GM23248 (cell line): Measurements from ENCODE around the gene SH3RF1. TPM values are rescaled to one million over a fixed set of nuclear protein-coding genes. Genes with fewer than 3 reads are reported as not detected.

Experiments used
- DNase-seq: peaks from one replicate; pipeline ENCODE4 v3.0.0-alpha.2; 2015
- H2AFZ ChIP-seq: fragments of 200-600 bp; sonication (generic); 2 replicates; pipeline ENCODE4 v1.6.1; 2016; ENCODE audit warnings: antibody characterized with exemption
- H3F3A ChIP-seq: fragments of 200-600 bp; sonication (generic); 2 replicates; pipeline ENCODE4 v1.6.1; 2016; ENCODE audit warnings: mild to moderate bottlenecking, antibody characterized with exemption, mixed run types; ENCODE audit not compliant: insufficient read depth
- H3K27ac ChIP-seq: fragments of 200-600 bp; sonication (generic); 2 replicates; pipeline ENCODE4 v1.5.1; 2016; ENCODE audit warnings: mild to moderate bottlenecking
- H3K27me3 ChIP-seq: fragments of 200-600 bp; sonication (generic); replicated peaks from 2 replicates; pipeline ENCODE4 v1.6.1; 2016; ENCODE audit warnings: mild to moderate bottlenecking; ENCODE audit not compliant: insufficient read depth
- H3K36me3 ChIP-seq: fragments of 200-600 bp; sonication (generic); 2 replicates; pipeline ENCODE4 v1.6.1; 2016; ENCODE audit warnings: low read depth, mild to moderate bottlenecking
- H3K4me1 ChIP-seq: fragments of 200-600 bp; sonication (generic); 2 replicates; pipeline ENCODE4 v1.6.1; 2016; ENCODE audit warnings: mild to moderate bottlenecking; ENCODE audit not compliant: insufficient read depth
- H3K4me2 ChIP-seq: fragments of 200-600 bp; sonication (generic); one replicate; pipeline ENCODE4 v1.6.1; 2016; ENCODE audit warnings: mild to moderate bottlenecking; ENCODE audit not compliant: unreplicated experiment
- H3K4me3 ChIP-seq: fragments of 200-600 bp; sonication (generic); 2 replicates; pipeline ENCODE4 v1.5.1; 2016; ENCODE audit warnings: mild to moderate bottlenecking
- H3K79me2 ChIP-seq: fragments of 200-600 bp; sonication (generic); 2 replicates; pipeline ENCODE4 v1.6.1; 2016; ENCODE audit warnings: mild to moderate bottlenecking; ENCODE audit not compliant: insufficient read depth
- H3K9ac ChIP-seq: fragments of 200-600 bp; sonication (generic); 2 replicates; pipeline ENCODE4 v1.6.1; 2016; ENCODE audit warnings: mild to moderate bottlenecking
- H3K9me2 ChIP-seq: fragments of 200-600 bp; sonication (generic); 2 replicates; pipeline ENCODE4 v1.6.1; 2016; ENCODE audit warnings: mixed run types, mild to moderate bottlenecking, moderate library complexity; ENCODE audit not compliant: insufficient read depth
- H3K9me3 ChIP-seq: fragments of 200-600 bp; sonication (generic); one replicate; pipeline ENCODE4 v1.6.1; 2017; ENCODE audit warnings: low read depth
- H4K20me1 ChIP-seq: fragments of 200-600 bp; sonication (generic); 2 replicates; pipeline ENCODE4 v1.6.0; 2016; ENCODE audit not compliant: insufficient read depth
- EZH2 ChIP-seq: fragments of 200-600 bp; sonication (generic); IDR thresholded peaks from 2 replicates; pipeline ENCODE4 v1.6.1; 2018; ENCODE audit warnings: antibody characterized with exemption, mild to moderate bottlenecking; ENCODE audit not compliant: insufficient read depth, poor library complexity, severe bottlenecking
- EZH2phosphoT487 ChIP-seq: fragments of 200-600 bp; sonication (generic); IDR thresholded peaks from 2 replicates; pipeline ENCODE4 v1.6.1; 2018; ENCODE audit warnings: antibody characterized with exemption, moderate library complexity, mild to moderate bottlenecking, low read depth; ENCODE audit not compliant: insufficient read depth
- WGBS, 2 experiments: methylation state at CpG; one replicate each; pipeline ENCODE4 v1.1.6; 2015 to 2017; ENCODE audit warnings: low lambda C conversion rate in 2 of 2, low coverage in 1 of 2; ENCODE audit errors: missing lambda C conversion rate in 2 of 2; 5-methylcytosine and 5-hydroxymethylcytosine counted together
- in situ Hi-C: fragments of 300-500 bp; cut with MboI; formaldehyde crosslinking; loops from 2 replicates; pipeline ENCODE4 v1.15.0; 2020
- polyA plus RNA-seq: library from polyadenylated mRNA; unstranded; fragments of >200 nt; fragmentation: Nextera tagmentation; extraction: Ambion mirVana; gene quantifications from 2 replicates; pipeline ENCODE4 v1.2.1, GENCODE V29; 2016
- total RNA-seq: library from RNA; depleted of rRNA; stranded (reverse); fragments of >200 nt; shearing (Covaris generic); gene quantifications from 2 replicates; pipeline ENCODE4 v1.2.3, GENCODE V29; 2014

The SH3RF1 gene
- total and polyA plus RNA-seq, 2 experiments from 2014 or later: 28.3 to 55.5 TPM

DNA sequence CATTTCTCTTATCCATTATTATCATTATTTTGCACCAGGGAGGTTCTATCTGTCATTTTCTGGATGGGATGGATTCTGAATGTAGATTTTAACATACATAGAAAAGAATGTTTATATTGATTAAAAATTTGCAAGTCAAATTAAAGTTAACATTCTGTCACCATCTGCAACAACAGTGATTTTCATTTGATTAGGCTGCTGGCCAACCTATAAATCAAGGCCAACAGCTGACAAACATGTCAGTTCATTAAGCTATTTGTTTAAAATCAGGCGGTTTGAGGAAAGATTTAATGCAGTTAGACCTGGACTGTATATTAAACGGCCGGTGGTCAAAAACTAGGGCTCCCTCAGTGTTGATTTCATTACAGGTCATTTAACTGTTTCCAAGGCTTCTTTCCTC is 151.2 kb downstream of the SH3RF1 start:
- Histone ChIP-seq H3K27me3 (no peaks in the 10 kb centered on the region), H3K4me3 (no peak overlapping the region), H4K20me1 (no peaks in the 10 kb centered on the region), H2AFZ (no peak overlapping the region), H3K9me2 (no peaks in the 10 kb centered on the region), H3K79me2 (peaks cover 51% of the 10 kb centered on the region), H3K9ac (no peak overlapping the region), H3K36me3 (peaks cover 72% of the 10 kb centered on the region), H3F3A (peaks cover 59% of the 10 kb centered on the region), H3K4me2 (no peak overlapping the region), H3K27ac (no peak overlapping the region), H3K9me3 (no peaks in the 10 kb centered on the region), H3K4me1 (peaks cover 34% of the 10 kb centered on the region)
- TF ChIP-seq EZH2phosphoT487: no peak
- no peak for TF ChIP-seq EZH2
- DNase-seq: no peak
- WGBS, 2 experiments: 85 to 88% methylated on average over 3 of the region's 3 CpGs
- in situ Hi-C loops: no loop called here

DNA sequence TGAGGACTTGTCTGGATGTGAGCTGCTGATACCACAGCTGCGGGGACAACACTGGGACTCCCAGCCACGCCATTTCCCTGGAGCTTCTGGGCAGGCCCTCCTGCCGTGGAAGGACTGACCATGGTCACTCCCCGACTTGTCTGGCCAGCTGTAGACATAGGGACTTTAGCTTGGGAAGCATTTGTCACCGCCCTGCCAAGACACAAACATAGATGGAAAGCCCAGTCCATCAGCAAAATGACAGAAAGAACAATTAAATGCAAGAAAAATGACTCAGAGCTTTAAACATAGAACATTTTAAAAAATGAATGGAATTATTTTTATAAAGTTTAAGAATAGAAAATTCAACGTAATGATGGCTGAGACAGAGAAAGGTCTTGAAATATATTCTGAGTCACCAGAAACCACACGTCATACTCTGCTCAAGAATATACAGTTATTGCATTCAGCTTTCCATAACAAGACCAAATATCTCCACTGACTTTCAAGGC is 153.1 kb downstream of the SH3RF1 start:
- H2AFZ ChIP-seq: no peak overlapping the region
- no peak for TF ChIP-seq EZH2
- no peak for TF ChIP-seq EZH2phosphoT487
- H3K9me3 ChIP-seq: no peaks in the 10 kb centered on the region
- no peaks in the 10 kb centered on the region for H4K20me1 ChIP-seq
- H3K4me2 ChIP-seq: peak overlapping the region; percentile 24
- peaks cover 77% of the 10 kb centered on the region for H3K36me3 ChIP-seq
- H3K4me1 ChIP-seq: peaks cover 34% of the 10 kb centered on the region
- H3F3A ChIP-seq: peaks cover 68% of the 10 kb centered on the region
- 71% methylated on average over 7 of the region's 7 CpGs for WGBS, 2 experiments
- H3K27ac ChIP-seq: peak overlapping the region; percentile 92
- no peak overlapping the region for H3K4me3 ChIP-seq
- in situ Hi-C loops: no loop called here
- DNase-seq: peak; percentile 81
- H3K27me3 ChIP-seq: no peaks in the 10 kb centered on the region
- H3K79me2 ChIP-seq: peaks cover 58% of the 10 kb centered on the region
- H3K9me2 ChIP-seq: no peaks in the 10 kb centered on the region
- H3K9ac ChIP-seq: peak overlapping the region; percentile 38; the same call in 1 of the 2 replicates

DNA sequence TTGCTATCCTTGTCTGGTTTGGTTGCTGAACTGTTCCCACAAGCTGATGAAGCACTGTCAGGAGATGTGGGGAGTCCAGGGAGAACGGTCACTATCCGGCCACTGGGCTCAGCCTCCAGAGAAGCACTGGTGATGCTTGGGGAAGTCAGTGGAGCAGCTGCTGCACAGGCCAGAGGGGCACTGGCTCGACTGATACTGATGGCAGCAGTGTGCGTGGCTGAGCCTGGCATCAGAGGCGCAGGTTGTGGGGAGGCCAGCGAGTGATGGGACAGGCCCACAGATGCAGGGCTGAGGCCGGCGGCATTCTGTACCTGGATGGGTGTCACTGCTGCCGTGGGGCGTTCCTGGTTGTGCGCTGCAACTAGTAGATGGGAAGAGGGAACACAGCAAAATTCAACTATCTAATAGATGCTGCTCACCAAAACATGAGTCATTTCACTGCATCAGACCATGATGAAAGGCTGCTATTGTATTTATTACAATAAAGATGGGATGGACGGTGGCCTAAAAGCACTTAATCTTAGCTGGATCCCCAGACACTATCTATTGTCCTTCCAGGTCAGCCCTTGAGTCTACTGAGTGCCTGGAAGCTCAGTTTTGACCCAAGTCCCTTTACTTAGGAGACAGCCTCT is 154.4 kb downstream of the SH3RF1 start:
- no peaks in the 10 kb centered on the region for H3K27me3 ChIP-seq
- no peaks in the 10 kb centered on the region for H3K9me3 ChIP-seq
- H3K27ac ChIP-seq: peak overlapping the region; percentile 92
- WGBS, 2 experiments: 84 to 86% methylated on average over 12 of the region's 12 CpGs
- peaks cover 78% of the 10 kb centered on the region for H3F3A ChIP-seq
- H3K79me2 ChIP-seq: peaks cover 58% of the 10 kb centered on the region
- peaks cover 34% of the 10 kb centered on the region for H3K4me1 ChIP-seq
- H3K9ac ChIP-seq: peak overlapping the region; percentile 40
- H3K4me3 ChIP-seq: no peak overlapping the region
- TF ChIP-seq EZH2: no peak
- no peak for TF ChIP-seq EZH2phosphoT487
- H3K4me2 ChIP-seq: peak overlapping the region; percentile 8
- in situ Hi-C loops: no loop called here
- H4K20me1 ChIP-seq: no peaks in the 10 kb centered on the region
- H3K9me2 ChIP-seq: no peaks in the 10 kb centered on the region
- no peak overlapping the region for H2AFZ ChIP-seq
- peaks cover 75% of the 10 kb centered on the region for H3K36me3 ChIP-seq
- DNase-seq: peak; percentile 65

DNA sequence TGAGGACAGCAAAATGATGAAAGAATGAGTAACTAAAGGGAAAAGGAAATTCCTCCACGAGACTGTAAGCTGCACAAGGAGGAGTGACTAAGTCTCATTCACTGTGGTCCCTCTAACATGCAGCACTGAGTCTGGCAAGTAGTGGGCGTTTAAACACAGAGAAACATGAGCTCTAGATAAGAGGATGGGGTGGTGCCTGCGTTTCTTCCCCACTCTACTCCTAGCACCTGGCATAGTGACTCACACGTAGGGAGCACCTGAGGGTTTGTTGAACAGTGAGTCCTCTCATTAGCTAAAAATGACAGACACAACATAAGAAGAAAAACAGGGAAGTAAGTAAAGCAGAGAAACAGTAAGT is 154.9 kb downstream of the SH3RF1 start:
- H3K36me3 ChIP-seq: peaks cover 73% of the 10 kb centered on the region
- H3K4me2 ChIP-seq: peak overlapping the region; percentile 69
- TF ChIP-seq EZH2 (no peak), EZH2phosphoT487 (no peak)
- H3F3A ChIP-seq: peaks cover 75% of the 10 kb centered on the region
- H3K79me2 ChIP-seq: peaks cover 58% of the 10 kb centered on the region
- H3K9me2 ChIP-seq: no peaks in the 10 kb centered on the region
- H3K4me1 ChIP-seq: peaks cover 34% of the 10 kb centered on the region
- DNase-seq: peak; percentile 97
- no peak overlapping the region for H3K4me3 ChIP-seq
- no peak overlapping the region for H2AFZ ChIP-seq
- H3K27me3 ChIP-seq: no peaks in the 10 kb centered on the region
- H3K9ac ChIP-seq: peak overlapping the region; percentile 58
- in situ Hi-C loops: no loop called here
- H4K20me1 ChIP-seq: no peaks in the 10 kb centered on the region
- H3K27ac ChIP-seq: peak overlapping the region; percentile 92
- WGBS, 2 experiments: 0 to 2% methylated on average over 4 of the region's 4 CpGs
- H3K9me3 ChIP-seq: no peaks in the 10 kb centered on the region
